GM12865 (cell line): ENCODE data around the gene CABP1.

Source experiments
- DNase-seq: peaks from one replicate; pipeline ENCODE4 v3.0.0; 2010; ENCODE audit warnings: low read depth
- H3K4me3 ChIP-seq: 2 replicates; pipeline ENCODE4 v1.5.1; 2011; ENCODE audit warnings: mild to moderate bottlenecking, low read depth, low read length, control low read depth
- TF ChIP-seq, protein P1 (sequence below): IDR thresholded peaks from 2 replicates; pipeline ENCODE4 v1.5.1; 2011; ENCODE audit warnings: low read length, control low read depth, low read depth, inconsistent platforms; ENCODE audit not compliant: insufficient read depth; ENCODE audit errors: missing control alignments

CABP1 gene

DNA sequence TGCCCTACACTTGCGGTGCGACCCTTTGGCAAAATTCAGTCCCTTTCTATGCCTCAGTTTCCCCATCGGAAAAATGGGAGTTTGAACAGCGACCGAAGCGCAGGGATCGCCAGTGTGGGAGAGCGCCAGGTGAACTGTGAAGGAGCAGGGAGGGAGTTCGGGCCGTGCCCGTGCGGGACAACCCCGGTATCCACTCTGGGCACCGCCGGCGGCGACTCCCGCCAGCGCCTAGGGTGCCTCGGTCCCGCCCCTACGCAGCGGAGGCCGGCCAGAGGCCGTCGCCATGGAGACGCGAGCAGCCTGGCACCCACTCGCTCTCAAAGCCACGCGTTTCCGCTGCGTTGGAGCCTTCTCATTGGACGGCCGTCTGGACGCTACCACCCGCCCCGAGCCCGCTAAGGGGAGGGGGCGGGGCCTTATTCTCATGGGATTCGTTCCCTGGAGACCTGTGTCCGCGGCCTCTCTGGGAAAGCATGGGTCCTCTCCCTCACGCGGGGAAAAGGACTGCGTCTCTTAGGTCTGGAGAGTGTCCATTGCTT, 45.8 kb downstream of the CABP1 start:
- TF ChIP-seq, protein P1, sequence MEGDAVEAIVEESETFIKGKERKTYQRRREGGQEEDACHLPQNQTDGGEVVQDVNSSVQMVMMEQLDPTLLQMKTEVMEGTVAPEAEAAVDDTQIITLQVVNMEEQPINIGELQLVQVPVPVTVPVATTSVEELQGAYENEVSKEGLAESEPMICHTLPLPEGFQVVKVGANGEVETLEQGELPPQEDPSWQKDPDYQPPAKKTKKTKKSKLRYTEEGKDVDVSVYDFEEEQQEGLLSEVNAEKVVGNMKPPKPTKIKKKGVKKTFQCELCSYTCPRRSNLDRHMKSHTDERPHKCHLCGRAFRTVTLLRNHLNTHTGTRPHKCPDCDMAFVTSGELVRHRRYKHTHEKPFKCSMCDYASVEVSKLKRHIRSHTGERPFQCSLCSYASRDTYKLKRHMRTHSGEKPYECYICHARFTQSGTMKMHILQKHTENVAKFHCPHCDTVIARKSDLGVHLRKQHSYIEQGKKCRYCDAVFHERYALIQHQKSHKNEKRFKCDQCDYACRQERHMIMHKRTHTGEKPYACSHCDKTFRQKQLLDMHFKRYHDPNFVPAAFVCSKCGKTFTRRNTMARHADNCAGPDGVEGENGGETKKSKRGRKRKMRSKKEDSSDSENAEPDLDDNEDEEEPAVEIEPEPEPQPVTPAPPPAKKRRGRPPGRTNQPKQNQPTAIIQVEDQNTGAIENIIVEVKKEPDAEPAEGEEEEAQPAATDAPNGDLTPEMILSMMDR: no peak
- H3K4me3 ChIP-seq: peak overlapping the region; percentile 79
- peak; percentile 99 for DNase-seq

DNA sequence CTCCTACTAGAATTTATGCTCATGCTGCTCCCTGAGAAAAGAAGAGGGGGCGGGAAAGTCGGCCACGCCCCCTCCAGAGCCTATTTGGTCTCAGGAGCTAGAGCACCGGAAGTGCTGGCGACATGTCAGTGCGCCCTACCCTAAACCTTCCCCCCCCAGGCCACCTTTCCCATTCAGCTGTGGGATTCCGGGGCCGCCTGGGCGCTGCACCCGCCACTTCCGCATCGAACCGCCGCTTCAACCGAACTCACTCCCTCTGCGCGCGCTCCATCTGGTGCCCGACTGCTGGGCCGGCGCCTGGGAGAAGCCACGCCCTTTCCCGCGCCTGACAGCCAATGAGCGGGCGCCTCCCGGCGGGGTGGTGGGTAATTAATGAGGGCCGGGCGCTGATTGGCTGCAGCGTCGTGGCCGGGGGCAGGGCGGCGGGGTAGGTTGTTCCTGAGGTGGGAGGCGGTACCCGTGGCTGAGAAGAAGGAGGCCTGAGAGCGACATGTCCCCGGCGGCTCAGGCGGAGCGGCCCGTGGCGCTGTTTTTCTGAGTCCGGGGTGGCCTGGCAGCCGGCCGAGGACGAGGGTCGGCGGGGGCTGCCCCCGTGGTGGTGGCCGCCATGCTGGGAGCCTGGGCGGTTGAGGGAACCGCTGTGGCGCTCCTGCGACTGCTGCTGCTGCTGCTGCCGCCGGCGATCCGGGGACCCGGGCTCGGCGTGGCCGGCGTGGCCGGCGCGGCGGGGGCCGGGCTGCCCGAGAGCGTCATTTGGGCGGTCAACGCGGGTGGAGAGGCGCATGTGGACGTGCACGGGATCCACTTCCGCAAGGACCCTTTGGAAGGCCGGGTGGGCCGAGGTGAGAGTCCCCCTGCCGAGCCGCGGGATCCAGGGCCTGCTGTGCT, 46.5 kb downstream of the CABP1 start, which contains the start of gene MLEC:
TSS of gene MLEC (plus strand) at position 460 of the 888 bp plus-strand sequence. CDS start at position 608, 148 bp downstream.
- TF ChIP-seq, protein P1: peak; percentile 34
- DNase-seq: peak; percentile 99
- peak within 1 kb of the TSS; percentile 90 for H3K4me3 ChIP-seq

DNA sequence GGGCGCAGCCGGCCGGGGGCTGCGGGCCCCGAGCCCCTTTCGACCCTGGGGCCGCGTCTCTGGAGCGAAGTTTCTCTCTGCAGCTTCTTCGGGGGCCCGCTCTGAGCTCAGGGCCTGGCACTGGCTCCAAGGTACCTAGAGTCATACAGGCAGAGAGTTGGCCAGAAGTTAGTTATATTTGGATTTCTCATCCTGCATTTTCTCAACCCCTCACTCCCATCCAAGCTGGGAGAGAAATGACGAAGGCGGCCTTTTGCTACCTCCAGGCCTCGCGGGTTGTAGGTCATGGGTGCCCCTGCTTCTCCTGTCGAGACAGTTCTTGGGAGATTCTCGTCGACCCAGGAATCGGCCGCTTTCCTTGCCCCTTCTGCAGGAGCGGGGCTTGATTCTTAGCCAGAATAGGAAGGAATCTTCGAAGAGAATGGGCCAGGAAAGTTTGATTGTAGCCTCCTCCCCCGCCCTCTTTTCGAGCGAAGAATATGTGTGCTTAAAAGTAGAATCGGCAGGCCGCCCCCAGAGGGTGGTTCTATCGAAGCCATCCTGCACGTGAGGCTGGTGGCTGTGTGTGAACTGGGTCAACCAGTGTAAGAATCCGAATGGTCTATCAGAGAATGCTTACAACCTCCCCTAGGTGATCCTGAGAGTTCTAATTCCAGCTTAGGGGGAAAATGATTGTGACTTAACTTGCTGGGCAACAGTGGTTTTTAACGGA, 47.3 kb downstream of the CABP1 start:
- H3K4me3 ChIP-seq: peak overlapping the region; percentile 90
- peak; percentile 59 for DNase-seq
- TF ChIP-seq, protein P1: no peak

DNA sequence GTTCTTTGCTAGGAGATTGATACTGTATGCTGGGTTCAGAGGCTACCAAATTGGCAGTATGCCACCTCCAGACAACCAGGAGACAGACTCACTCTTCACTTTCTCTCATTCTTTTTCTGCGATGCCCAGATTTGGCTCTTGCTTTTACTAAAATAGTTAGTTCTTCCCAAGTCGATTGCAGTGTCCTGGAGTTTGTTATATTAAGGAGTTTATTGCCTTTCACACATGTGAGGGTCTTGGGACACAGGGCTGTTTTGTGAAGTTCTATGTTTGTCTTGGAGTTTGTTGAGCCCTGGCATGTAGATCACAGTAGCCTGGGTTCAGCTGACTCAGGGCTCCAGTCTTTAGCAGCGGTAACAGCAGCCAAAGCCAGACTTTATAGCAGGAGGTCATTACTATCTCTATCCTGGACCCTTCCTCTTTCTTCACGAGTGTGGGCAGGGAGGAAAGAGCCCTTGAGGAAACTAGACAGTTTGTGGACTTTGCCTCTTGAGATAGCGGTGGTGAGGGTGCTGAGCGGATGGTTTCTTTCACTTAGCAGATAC, 48.2 kb downstream of the CABP1 start:
- peak; percentile 34 for DNase-seq
- H3K4me3 ChIP-seq: peak overlapping the region; percentile 90
- TF ChIP-seq, protein P1: no peak

DNA sequence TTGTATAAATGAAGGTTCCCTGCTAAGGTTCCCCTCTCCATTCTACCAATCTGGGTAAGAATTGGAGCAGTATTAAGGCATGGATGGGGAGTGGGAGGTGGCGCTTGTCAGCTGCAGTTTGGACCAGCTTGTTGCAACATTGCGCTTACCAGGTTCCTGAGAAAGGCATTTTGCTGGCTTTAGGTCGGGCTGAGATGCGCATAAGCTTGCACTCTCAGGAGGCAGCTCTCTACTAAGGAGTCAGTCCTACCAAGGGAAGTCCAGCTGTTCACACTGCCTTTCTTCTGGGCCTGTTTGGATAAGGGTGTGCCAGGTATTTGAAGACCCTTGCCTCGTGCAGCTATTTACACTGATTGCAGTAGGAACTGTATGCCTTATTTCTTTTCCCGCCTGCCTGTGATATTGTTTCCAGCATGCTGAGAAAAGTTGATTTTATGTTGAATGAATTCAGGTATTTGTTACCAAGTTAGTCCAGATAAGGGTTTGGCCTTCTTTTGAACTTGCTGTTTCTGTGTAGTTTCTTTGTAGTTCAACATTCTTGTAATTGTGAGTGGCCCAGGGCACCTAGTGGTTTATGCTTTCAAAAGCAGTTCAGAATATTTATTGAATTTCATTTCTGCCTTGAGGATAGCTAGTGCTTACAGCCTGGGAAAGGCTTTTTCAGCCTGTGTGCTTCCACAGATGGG, 49.1 kb downstream of the CABP1 start:
- peak overlapping the region; percentile 90 for H3K4me3 ChIP-seq
- TF ChIP-seq, protein P1: no peak

DNA sequence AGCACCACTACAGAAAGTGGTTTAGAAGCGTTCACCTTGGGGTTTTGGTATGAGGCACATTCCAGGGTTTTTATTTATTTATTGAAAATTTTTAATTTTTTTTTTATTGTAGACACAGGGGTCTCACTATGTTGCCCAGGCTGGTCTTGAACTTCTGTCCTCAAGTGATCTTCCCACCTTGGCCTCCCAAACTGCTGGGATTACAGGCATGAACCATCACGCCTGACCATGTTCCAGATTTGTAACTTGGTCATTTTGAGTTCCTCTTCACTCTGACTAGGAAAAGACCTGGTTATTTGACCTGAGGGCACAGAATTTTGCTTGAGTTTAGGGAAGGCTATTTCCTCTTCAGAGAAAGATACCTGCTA, 49.6 kb downstream of the CABP1 start:
- DNase-seq: no peak
- H3K4me3 ChIP-seq: no peak overlapping the region
- TF ChIP-seq, protein P1: no peak

More for the DNA sequence above, 49.1 kb downstream of the CABP1 start:
- no peak for DNase-seq
